Adrenal gland (tissue), 5 donors: Measurements from ENCODE around the gene ALDH1A3.

Experiments
- POLR2A ChIP-seq, 2 donors: fragments of 450-650 bp; IDR thresholded peaks; one replicate each; pipeline ENCODE4 v1.6.1; 2017; ENCODE audit warnings: antibody characterized with exemption in 2 of 2, mild to moderate bottlenecking in 2 of 2, moderate library complexity in 1 of 2
- TF ChIP-seq, protein P1 (sequence below), 6 experiments: fragments of 450-650 bp in 4 of 6; fragments of 200-600 bp in 2 of 6; sonication (generic) in 1 of 6; IDR thresholded peaks; 1 replicate in 5 of 6; 2 replicates in 1 of 6; pipeline versions ENCODE4 v1.5.1 to v1.8.0; 2016 to 2021; ENCODE audit warnings: antibody characterized with exemption in 6 of 6, mild to moderate bottlenecking in 2 of 6, moderate library complexity in 1 of 6
- donor health status: DM: no; HTN: no; CAD: no.

DNA sequence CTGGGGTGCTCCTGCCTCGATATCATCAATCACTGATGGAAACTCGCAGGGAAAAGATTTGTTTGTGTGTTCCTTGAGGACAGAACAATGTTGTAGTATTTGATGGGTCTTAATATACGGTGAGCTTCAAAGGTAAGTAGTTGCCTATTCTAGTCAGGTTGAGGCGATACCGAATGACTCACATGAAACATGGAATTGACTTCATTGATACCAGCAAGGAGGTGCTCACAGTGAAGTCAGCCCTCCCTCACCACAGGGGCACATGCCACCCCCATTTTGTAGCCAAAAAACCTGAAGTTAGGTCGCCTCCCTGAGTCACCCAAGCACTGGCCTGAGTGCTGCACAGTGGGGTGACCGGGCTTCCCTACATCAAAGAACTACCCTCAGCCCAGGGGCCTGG, 3.7 kb upstream of the ALDH1A3 start:
- TF ChIP-seq POLR2A (IDR thresholded peaks at IDR 0.05) = no peak
- TF ChIP-seq, protein P1, sequence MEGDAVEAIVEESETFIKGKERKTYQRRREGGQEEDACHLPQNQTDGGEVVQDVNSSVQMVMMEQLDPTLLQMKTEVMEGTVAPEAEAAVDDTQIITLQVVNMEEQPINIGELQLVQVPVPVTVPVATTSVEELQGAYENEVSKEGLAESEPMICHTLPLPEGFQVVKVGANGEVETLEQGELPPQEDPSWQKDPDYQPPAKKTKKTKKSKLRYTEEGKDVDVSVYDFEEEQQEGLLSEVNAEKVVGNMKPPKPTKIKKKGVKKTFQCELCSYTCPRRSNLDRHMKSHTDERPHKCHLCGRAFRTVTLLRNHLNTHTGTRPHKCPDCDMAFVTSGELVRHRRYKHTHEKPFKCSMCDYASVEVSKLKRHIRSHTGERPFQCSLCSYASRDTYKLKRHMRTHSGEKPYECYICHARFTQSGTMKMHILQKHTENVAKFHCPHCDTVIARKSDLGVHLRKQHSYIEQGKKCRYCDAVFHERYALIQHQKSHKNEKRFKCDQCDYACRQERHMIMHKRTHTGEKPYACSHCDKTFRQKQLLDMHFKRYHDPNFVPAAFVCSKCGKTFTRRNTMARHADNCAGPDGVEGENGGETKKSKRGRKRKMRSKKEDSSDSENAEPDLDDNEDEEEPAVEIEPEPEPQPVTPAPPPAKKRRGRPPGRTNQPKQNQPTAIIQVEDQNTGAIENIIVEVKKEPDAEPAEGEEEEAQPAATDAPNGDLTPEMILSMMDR (IDR thresholded peaks at IDR 0.05) = no peak
